GM23338 (cell line): ENCODE results near the gene NHS. TPM values are rescaled to one million over a fixed set of nuclear protein-coding genes. Genes with fewer than 3 reads are reported as not detected.

Experiments used
- ATAC-seq: fragments of 200-7000 bp; cut with Tn5 transposase; 3 replicates; pipeline ENCODE4 v1.9.1; 2020
- DNase-seq: peaks from one replicate; pipeline ENCODE4 v3.0.0-alpha.2; 2015; ENCODE audit warnings: low spot score
- H2AFZ ChIP-seq: fragments of 200-600 bp; sonication (generic); 2 replicates; pipeline ENCODE4 v1.8.0; 2016; ENCODE audit warnings: antibody characterized with exemption, mild to moderate bottlenecking, moderate library complexity
- H3F3A ChIP-seq: fragments of 200-600 bp; sonication (generic); replicated peaks from 2 replicates; pipeline ENCODE4 v1.8.0; 2017; ENCODE audit warnings: antibody characterized with exemption, mixed run types, low read depth
- H3K27ac ChIP-seq: fragments of 200-600 bp; sonication (generic); 2 replicates; pipeline ENCODE4 v1.6.1; 2016; ENCODE audit warnings: low read depth
- H3K27me3 ChIP-seq: fragments of 200-600 bp; sonication (generic); 2 replicates; pipeline ENCODE4 v1.8.0; 2016; ENCODE audit warnings: mild to moderate bottlenecking, mixed run types, moderate library complexity; ENCODE audit not compliant: insufficient read depth
- H3K36me3 ChIP-seq: fragments of 200-600 bp; sonication (generic); 2 replicates; pipeline ENCODE4 v1.8.0; 2016; ENCODE audit warnings: mild to moderate bottlenecking; ENCODE audit not compliant: insufficient read depth
- H3K4me1 ChIP-seq: fragments of 200-600 bp; sonication (generic); 2 replicates; pipeline ENCODE4 v1.8.0; 2016; ENCODE audit warnings: mild to moderate bottlenecking, moderate library complexity; ENCODE audit not compliant: insufficient read depth
- H3K4me2 ChIP-seq: fragments of 200-600 bp; sonication (generic); 2 replicates; pipeline ENCODE4 v1.7.1; 2017; ENCODE audit warnings: mixed run types
- H3K4me3 ChIP-seq: fragments of 200-600 bp; sonication (generic); 2 replicates; pipeline ENCODE4 v1.6.1; 2016; ENCODE audit warnings: mixed run types
- H3K79me2 ChIP-seq: fragments of 200-600 bp; sonication (generic); replicated peaks from 2 replicates; pipeline ENCODE4 v1.8.0; 2017; ENCODE audit warnings: mild to moderate bottlenecking; ENCODE audit not compliant: insufficient read depth
- H3K9me2 ChIP-seq: fragments of 200-600 bp; sonication (generic); 2 replicates; pipeline ENCODE4 v1.8.0; 2017; ENCODE audit not compliant: insufficient read depth
- H4K20me1 ChIP-seq: fragments of 200-600 bp; sonication (generic); replicated peaks from 2 replicates; pipeline ENCODE4 v1.8.0; 2017; ENCODE audit warnings: mild to moderate bottlenecking; ENCODE audit not compliant: insufficient read depth
- H3K27ac Mint-ChIP-seq: 2 replicates; pipeline ENCODE4 v1.8.0; 2020; ENCODE audit warnings: inconsistent platforms, mild to moderate bottlenecking, moderate library complexity, mixed read lengths
- H3K27me3 Mint-ChIP-seq: 3 replicates; pipeline ENCODE4 v1.8.0; 2022; ENCODE audit warnings: low read depth, mild to moderate bottlenecking, moderate library complexity, mixed read lengths, inconsistent platforms; ENCODE audit not compliant: insufficient read depth, poor library complexity
- H3K36me3 Mint-ChIP-seq: 3 replicates; pipeline ENCODE4 v1.8.0; 2021; ENCODE audit warnings: low read depth, mild to moderate bottlenecking, inconsistent platforms, moderate library complexity, mixed read lengths
- H3K4me1 Mint-ChIP-seq: 3 replicates; pipeline ENCODE4 v1.8.0; 2020; ENCODE audit warnings: mild to moderate bottlenecking, inconsistent platforms, mixed read lengths
- H3K4me3 Mint-ChIP-seq: 3 replicates; pipeline ENCODE4 v1.8.0; 2021; ENCODE audit warnings: moderate library complexity, mild to moderate bottlenecking, inconsistent platforms, mixed read lengths
- H3K9me3 Mint-ChIP-seq: 3 replicates; pipeline ENCODE4 v1.8.0; 2020; ENCODE audit warnings: moderate library complexity, mild to moderate bottlenecking, inconsistent platforms, mixed read lengths
- CREB1 ChIP-seq: fragments of 250-450 bp; sonication (Bioruptor Pico); IDR thresholded peaks from 2 replicates; pipeline ENCODE4 v1.5.0; 2020; ENCODE audit warnings: low read depth, mild to moderate bottlenecking, moderate library complexity
- CTCF ChIP-seq, 2 experiments: fragments of 200-600 bp in 1 of 2; sonication (generic) in 1 of 2; conservative IDR thresholded peaks; 2 replicates each; pipeline versions ENCODE4 v1.5.1 to v1.6.1; 2016 to 2017; ENCODE audit warnings: antibody characterized with exemption in 2 of 2, low read depth in 2 of 2, mild to moderate bottlenecking in 2 of 2, moderate library complexity in 1 of 2
- ETS1 ChIP-seq: IDR thresholded peaks from 2 replicates; pipeline ENCODE4 v1.6.1; 2016; ENCODE audit warnings: antibody characterized with exemption
- EZH2 ChIP-seq: fragments of 200-600 bp; sonication (generic); IDR thresholded peaks from one replicate; pipeline ENCODE4 v1.8.0; 2017; ENCODE audit warnings: antibody characterized with exemption, mild to moderate bottlenecking, low read depth; ENCODE audit not compliant: unreplicated experiment
- EZH2phosphoT487 ChIP-seq: fragments of 200-600 bp; sonication (generic); IDR thresholded peaks from one replicate; pipeline ENCODE4 v1.8.1; 2018; ENCODE audit warnings: antibody characterized with exemption; ENCODE audit not compliant: unreplicated experiment
- JUNB ChIP-seq: IDR thresholded peaks from one replicate; pipeline ENCODE4 v1.6.1; 2016; ENCODE audit warnings: antibody characterized with exemption; ENCODE audit not compliant: unreplicated experiment
- NANOG ChIP-seq: IDR thresholded peaks from 2 replicates; pipeline ENCODE4 v1.6.1; 2016; ENCODE audit warnings: antibody characterized with exemption, borderline replicate concordance
- POLR2AphosphoS5 ChIP-seq: IDR thresholded peaks from 2 replicates; pipeline ENCODE4 v1.6.1; 2016; ENCODE audit warnings: antibody characterized with exemption, low read depth
- REST ChIP-seq: IDR thresholded peaks from one replicate; pipeline ENCODE4 v1.6.1; 2018; ENCODE audit warnings: antibody characterized with exemption; ENCODE audit not compliant: unreplicated experiment
- STAT1 ChIP-seq: IDR thresholded peaks from one replicate; pipeline ENCODE4 v1.6.1; 2016; ENCODE audit warnings: antibody characterized with exemption; ENCODE audit not compliant: unreplicated experiment
- ZNF114 ChIP-seq: fragments of 250-450 bp; sonication (Bioruptor Pico); IDR thresholded peaks from 2 replicates; pipeline ENCODE4 v1.5.0; 2020; ENCODE audit warnings: mild to moderate bottlenecking, moderate library complexity
- ZNF331 ChIP-seq: fragments of 250-450 bp; sonication (Bioruptor Pico); IDR thresholded peaks from 2 replicates; pipeline ENCODE4 v1.5.0; 2020; ENCODE audit warnings: low read depth, mild to moderate bottlenecking, moderate library complexity
- ZNF462 ChIP-seq: fragments of 250-450 bp; sonication (Bioruptor Pico); IDR thresholded peaks from 2 replicates; pipeline ENCODE4 v1.5.0; 2020; ENCODE audit warnings: mild to moderate bottlenecking, moderate library complexity
- polyA plus RNA-seq: library from polyadenylated mRNA; unstranded; fragments of >200 nt; fragmentation: Nextera tagmentation; extraction: Ambion mirVana; gene quantifications from 2 replicates; pipeline ENCODE4 v1.2.1, GENCODE V29; 2016
- total RNA-seq: library from RNA; depleted of rRNA; stranded (reverse); fragments of >200 nt; shearing (Covaris generic); gene quantifications from 2 replicates; pipeline ENCODE4 v1.2.3, GENCODE V29; 2014

The NHS gene
- total and polyA plus RNA-seq, 2 experiments from 2014 or later: 1.8 to 8.2 TPM

GRCh38 chrX:17621566-17622270 lies 246.7 kb downstream of the NHS start:
- H3K36me3 ChIP-seq: no peaks in the 10 kb centered on the region
- no peak for ATAC-seq

More at GRCh38 chrX:17621566-17622270, 246.7 kb downstream of the NHS start:
- Mint-ChIP-seq H3K4me3 (no peak overlapping the region), H3K27me3 (no peaks in the 10 kb centered on the region), H3K9me3 (no peaks in the 10 kb centered on the region), H3K27ac (no peak overlapping the region), H3K4me1 (no peaks in the 10 kb centered on the region), H3K36me3 (no peaks in the 10 kb centered on the region)
- no peaks in the 10 kb centered on the region for H3K27me3 ChIP-seq
- DNase-seq: no peak
- H2AFZ ChIP-seq: no peak overlapping the region
- no peaks in the 10 kb centered on the region for H3F3A ChIP-seq
- no peak overlapping the region for H3K4me3 ChIP-seq
- no peaks in the 10 kb centered on the region for H3K9me2 ChIP-seq
- H3K79me2 ChIP-seq: no peaks in the 10 kb centered on the region
- H3K27ac ChIP-seq: no peak overlapping the region
- no peaks in the 10 kb centered on the region for H3K4me1 ChIP-seq
- H4K20me1 ChIP-seq: no peaks in the 10 kb centered on the region
- no peak for TF ChIP-seq EZH2phosphoT487
- TF ChIP-seq NANOG: no peak
- TF ChIP-seq ZNF114 (CRISPR knock-in tag): no peak
- no peak for TF ChIP-seq JUNB
- TF ChIP-seq EZH2: no peak
- TF ChIP-seq ETS1: no peak
- TF ChIP-seq ZNF462 (CRISPR knock-in tag): no peak
- TF ChIP-seq ZNF331: no peak
- TF ChIP-seq STAT1: no peak
- no peak for TF ChIP-seq CTCF (conservative IDR thresholded peaks at IDR 0.05; ENCODE audit: low read depth in 2 of 2)
- TF ChIP-seq REST: no peak
- no peak for TF ChIP-seq CREB1 (CRISPR knock-in tag)
- TF ChIP-seq POLR2AphosphoS5: no peak
- H3K4me2 ChIP-seq: no peak overlapping the region
